Subcutaneous adipose tissue (tissue), 4 donors: ENCODE results near the gene TMF1. TPM values are rescaled to one million over a fixed set of nuclear protein-coding genes. Genes with fewer than 3 reads are reported as not detected.

Source experiments
- total RNA-seq, 4 donors: library from RNA; depleted of rRNA; stranded (reverse); fragments of >200 nt; gene quantifications; one replicate each; pipeline ENCODE4 v1.1.0, GENCODE V29; 2016
- TF ChIP-seq, protein P1 (sequence below): fragments of 450-650 bp; IDR thresholded peaks from one replicate; pipeline ENCODE4 v1.5.1; 2016; ENCODE audit warnings: low read depth, mild to moderate bottlenecking, control low read depth, antibody characterized with exemption, moderate library complexity

Gene TMF1, protein sequence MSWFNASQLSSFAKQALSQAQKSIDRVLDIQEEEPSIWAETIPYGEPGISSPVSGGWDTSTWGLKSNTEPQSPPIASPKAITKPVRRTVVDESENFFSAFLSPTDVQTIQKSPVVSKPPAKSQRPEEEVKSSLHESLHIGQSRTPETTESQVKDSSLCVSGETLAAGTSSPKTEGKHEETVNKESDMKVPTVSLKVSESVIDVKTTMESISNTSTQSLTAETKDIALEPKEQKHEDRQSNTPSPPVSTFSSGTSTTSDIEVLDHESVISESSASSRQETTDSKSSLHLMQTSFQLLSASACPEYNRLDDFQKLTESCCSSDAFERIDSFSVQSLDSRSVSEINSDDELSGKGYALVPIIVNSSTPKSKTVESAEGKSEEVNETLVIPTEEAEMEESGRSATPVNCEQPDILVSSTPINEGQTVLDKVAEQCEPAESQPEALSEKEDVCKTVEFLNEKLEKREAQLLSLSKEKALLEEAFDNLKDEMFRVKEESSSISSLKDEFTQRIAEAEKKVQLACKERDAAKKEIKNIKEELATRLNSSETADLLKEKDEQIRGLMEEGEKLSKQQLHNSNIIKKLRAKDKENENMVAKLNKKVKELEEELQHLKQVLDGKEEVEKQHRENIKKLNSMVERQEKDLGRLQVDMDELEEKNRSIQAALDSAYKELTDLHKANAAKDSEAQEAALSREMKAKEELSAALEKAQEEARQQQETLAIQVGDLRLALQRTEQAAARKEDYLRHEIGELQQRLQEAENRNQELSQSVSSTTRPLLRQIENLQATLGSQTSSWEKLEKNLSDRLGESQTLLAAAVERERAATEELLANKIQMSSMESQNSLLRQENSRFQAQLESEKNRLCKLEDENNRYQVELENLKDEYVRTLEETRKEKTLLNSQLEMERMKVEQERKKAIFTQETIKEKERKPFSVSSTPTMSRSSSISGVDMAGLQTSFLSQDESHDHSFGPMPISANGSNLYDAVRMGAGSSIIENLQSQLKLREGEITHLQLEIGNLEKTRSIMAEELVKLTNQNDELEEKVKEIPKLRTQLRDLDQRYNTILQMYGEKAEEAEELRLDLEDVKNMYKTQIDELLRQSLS
- total RNA-seq, result 10 to 100 TPM; 28.8 to 39.8 (median 36.3) TPM

DNA sequence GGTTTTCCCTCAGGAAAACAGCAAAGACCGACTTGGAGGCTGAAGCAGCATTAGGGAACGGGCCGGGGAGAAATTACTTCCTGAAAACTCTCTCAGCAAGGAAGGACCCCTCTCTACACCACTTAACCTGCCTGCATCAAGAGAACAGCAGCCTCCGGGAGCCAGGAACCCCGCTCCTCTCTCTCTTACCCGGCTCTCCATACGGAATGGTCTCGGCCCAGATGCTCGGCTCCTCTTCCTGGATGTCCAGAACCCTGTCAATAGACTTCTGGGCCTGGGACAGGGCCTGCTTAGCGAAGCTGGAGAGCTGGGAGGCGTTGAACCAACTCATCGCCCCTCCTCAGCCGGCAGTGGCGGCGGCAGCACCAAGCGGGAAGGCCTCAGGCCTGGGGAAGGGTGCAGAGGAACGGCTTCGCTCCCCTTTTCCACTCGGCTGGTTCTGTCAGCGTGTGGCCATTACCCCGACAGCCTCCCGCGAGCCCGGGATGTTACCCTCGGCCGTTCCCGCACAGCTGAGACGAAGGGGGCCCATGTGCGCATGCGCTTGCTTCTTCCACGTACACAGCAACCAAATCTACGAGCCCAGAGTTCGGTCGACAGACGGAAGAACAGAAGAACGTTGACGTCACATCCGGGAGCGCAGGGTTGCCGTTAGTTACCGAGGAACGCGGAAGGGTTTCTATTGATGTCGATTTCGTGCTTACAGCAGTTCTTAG is at the start of gene TMF1:
Gene TMF1, minus strand, starts transcription at position 578 of the 716 bp plus-strand sequence. Its CDS starts 247 bp downstream, at position 331.
- TF ChIP-seq, protein P1, sequence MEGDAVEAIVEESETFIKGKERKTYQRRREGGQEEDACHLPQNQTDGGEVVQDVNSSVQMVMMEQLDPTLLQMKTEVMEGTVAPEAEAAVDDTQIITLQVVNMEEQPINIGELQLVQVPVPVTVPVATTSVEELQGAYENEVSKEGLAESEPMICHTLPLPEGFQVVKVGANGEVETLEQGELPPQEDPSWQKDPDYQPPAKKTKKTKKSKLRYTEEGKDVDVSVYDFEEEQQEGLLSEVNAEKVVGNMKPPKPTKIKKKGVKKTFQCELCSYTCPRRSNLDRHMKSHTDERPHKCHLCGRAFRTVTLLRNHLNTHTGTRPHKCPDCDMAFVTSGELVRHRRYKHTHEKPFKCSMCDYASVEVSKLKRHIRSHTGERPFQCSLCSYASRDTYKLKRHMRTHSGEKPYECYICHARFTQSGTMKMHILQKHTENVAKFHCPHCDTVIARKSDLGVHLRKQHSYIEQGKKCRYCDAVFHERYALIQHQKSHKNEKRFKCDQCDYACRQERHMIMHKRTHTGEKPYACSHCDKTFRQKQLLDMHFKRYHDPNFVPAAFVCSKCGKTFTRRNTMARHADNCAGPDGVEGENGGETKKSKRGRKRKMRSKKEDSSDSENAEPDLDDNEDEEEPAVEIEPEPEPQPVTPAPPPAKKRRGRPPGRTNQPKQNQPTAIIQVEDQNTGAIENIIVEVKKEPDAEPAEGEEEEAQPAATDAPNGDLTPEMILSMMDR, result no peak

DNA sequence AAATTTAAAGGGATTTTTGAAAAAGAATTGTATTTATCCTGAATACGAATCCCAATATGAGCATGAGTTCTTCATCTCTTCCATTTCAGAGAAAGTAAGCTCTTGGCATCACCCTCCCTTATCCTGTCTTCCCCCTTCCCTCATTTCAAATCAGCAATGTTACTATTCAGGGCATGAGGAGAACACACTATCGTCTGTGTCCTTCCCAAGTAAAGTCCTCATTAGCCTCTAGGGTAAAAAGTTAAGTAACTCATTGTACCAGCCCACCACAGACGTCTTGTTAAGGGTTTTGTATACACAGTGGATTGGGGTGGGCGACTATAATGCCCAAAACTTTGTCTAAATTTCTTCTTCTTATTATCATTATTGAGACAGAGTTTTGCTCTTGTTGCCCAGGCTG is 47.4 kb upstream of the TMF1 start:
- TF ChIP-seq, protein P1, result no peak

DNA sequence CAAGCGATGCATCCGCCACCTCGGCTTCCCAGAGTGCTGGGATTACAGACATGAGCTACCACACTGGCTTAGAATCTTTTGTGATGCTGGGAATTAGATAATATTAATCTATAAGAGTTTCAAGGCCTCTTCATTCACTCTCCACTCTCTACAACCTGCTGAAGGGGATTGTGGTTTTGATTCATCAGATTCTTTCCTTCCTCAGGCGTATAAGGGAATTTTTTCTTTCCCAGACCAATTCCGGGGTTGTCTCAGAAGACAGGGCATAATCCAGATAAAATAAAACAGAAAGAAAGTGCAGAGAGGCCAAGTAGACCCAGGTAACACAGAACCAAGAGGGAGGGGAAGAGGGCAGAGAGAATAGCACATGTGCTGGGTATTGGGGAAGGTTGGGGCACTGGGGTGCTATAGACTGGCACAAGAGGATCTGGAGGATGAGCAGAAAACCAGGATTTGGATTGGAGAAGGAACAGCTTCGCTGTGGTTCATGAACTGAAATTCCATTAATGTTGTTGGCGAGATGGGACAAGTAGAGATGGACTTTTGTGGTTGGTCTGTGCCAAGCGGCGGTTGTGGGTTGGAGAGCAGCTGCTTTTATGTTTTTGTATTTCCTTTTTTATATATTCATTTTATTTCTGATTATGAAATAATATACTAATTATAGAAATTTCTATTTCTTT is 45.4 kb upstream of the TMF1 start:
- TF ChIP-seq, protein P1, result no peak

DNA sequence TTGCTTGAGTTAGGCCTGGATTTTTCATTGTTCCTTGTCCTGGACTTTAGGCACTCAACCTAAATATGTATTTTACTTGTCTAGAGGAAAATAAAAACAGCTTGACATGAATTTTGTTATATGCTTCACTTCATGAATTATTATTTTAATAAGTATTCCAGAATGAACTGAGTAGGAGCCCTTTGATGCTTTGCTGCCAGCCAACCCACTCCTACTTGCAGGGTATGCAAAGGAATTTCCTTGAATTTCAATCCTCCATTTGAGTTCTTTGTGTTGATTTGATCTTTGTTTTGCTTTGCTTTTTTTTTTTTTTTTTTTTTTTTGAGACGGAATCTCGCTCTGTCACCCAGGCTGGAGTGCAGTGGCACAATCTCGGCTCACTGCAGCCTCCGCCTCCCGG is 44.2 kb upstream of the TMF1 start:
- TF ChIP-seq, protein P1, result no peak

DNA sequence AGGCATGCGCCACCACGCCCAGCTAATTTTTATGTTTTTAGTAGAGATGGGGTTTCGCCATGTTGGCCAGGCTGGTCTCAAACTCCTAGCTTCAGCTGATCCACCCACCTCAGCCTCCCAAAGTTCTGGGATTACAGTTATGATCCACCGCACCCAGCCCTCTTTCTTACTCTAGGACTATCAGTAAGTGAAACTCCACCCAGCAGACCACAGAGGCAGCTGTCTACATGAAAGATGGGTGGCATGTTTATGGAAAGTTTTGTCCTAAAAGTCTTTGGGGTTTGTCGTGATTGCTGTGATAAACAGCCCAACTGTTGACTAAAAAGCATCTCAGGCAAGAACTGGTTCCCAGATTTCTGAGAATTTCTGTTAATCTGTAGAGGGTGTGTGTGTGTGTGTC is 43.5 kb upstream of the TMF1 start:
- TF ChIP-seq, protein P1, result no peak

DNA sequence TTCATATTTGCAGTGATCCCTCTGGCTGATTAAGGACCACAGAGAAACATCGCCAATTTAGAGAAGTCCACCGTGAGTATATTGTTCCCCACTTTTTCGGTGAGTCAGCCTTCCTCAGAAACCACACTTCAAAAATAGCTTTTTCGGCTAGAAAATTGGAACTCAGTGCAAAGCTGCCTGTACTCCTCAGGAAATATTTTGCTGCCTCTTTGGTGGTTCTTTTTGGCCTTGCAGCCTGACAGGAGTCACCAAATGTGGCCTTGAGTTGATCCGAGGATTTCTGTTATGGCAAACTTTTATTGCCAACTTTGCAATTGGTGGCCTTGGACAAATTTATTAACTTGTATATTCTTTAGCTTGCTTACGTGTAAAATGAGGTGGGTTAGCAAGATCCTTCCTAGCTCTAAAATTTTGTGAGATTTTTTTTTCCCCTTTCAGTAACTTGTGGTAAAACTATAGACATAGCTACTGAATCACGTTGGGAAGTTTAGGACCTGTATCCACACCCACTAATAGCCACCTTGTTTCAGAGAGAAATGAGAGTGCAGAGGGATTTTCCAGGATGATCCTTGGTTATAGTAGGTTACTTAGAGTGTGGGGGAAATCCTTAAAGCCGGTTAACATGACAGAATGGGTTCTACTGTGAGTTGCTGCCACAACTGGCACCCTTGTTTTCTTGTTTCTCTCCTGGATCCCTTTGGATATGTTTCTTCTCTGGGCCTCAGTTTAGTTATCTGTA is 42.5 kb upstream of the TMF1 start:
- TF ChIP-seq, protein P1, result no peak
